Hematopoietic multipotent progenitor cell treated with erythropoietin and hydrocortisone succinate and interleukin-3 and kit ligand, for 15 days (in vitro differentiated cells): ENCODE data around the gene STK24.
"Not testable (repeated sequence)": the region's sequence is repeated elsewhere in the genome, so short reads cannot be mapped to it uniquely, and the experiment has no call there.

ENCODE experiments used
- DNase-seq: peaks from one replicate; pipeline ENCODE4 v3.0.0-alpha.2; 2015; ENCODE audit warnings: low spot score

Gene STK24

DNA sequence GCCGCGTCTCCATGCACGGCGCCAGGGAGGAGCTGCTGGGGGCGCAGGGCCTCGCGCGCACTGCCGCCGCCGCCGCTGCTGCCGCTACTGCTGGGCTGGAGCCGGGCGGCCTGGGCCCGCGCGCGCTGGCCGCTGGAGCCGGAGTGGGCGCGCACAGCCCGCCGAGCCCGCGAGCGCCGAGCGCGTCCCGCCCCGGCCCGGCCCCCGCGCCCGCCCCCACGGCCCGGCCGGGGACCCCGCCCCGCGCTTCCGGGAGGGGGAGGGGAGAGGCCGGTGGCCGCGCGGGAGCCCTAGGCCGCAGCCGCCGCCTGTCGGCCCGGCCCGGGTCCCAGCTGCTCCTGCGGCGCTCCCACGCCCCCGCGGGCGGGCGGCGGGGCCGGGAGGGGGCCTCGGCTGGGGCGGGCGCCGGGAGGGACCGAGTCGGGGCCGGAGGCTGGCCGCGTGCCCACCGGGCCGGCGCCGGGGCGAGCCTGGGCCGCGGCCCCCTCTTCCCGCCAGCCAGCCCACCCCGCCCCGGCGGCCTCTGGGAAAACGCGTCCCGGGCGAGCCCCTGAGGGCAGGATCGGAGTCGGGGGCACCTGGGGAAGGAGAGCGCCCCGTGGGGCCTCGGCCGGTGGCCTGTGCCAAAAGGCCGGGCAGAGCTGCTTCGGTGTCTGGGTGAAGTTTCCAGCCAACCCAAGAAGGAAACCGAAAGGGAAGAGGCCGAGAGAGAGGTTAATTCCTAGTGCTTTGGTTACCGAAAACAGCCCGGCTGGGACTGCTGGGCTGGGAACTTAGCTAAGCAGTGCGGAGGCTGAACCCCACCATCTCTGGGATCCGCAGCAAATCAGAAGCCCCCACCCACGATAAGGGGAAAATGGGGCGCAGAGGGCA, at the start of gene STK24:
Gene STK24 (minus strand): TSS at position 145 of the 873 bp plus-strand sequence. CDS start 321 bp downstream, outside the sequence.
- DNase-seq, result peak; percentile 65

DNA sequence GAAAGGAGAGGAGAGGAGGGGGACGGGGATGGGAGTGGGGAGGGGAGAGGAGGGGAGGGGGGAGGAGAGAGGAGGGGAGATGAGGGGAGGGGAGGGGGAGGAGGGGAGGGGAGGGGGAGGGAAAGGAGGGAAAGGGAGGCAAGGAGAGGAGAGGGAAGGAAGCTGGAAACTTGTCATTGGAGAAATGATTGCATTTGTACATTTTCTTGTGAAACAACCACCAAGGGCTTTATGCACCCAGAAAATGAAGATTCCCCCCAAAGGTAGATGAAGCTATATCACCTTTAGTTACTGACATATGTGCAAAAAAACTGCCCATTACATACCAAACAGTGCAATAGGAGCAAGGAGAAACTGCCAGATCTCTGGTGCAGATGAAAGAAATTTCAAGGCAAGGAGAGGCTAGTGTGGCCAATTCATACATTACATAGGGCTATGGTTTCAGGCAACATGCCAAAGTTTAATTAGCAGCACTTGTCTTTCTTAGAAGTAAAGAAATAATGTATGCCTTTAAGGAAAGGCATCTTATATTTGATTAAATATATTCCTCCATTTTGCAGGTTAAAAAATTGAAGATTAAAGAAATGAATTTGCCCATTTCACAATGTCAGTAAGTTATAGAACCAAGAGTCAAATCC, 49.5 kb upstream of the STK24 start:
- DNase-seq, result no peak

DNA sequence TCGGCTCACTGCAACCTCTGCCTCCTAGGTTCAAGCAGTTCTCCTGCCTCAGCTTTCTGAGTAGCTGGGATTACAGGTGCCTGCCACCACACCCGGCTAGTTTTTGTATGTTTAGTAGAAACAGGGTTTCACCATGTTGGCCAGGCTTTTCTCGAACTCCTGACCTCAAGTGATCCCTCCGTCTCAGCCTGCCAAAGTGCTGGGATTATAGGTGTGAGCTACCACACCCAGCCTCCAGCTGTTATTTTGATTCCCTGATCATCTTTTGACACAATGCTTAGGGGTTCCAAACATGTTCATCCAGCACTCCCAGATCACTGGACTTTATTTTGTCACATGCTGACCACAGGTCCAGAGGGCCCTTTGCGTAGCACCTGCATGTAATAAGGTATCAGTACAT, 47.7 kb upstream of the STK24 start:
- not testable (repeated sequence) for DNase-seq

GRCh38 chr13:98622931-98623331, 46.0 kb upstream of the STK24 start:
- no peak for DNase-seq

GRCh38 chr13:98619556-98619955, 42.6 kb upstream of the STK24 start:
- DNase-seq, result no peak

DNA sequence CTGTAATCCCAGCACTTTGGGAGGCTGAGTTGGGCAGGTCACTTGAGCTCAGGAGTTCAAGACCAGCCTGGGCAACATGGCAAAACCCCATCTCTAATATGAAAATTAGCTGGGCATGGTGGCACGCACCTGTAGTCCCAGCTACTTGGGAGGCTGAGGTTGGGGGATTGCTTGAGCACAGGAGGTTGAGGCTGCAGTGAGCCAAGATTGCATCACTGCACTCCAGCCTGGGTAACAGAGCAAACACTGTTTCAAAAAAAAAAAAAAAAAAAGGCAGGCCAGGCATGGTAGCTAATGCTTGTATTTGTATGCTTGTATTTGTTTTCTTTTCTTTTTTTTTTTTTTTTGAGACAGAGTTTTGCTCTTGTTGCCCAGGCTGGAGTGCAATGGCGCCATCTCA, 38.7 kb upstream of the STK24 start:
- DNase-seq, result not testable (repeated sequence)

GRCh38 chr13:98613591-98613990, 36.7 kb upstream of the STK24 start:
- no peak for DNase-seq

DNA sequence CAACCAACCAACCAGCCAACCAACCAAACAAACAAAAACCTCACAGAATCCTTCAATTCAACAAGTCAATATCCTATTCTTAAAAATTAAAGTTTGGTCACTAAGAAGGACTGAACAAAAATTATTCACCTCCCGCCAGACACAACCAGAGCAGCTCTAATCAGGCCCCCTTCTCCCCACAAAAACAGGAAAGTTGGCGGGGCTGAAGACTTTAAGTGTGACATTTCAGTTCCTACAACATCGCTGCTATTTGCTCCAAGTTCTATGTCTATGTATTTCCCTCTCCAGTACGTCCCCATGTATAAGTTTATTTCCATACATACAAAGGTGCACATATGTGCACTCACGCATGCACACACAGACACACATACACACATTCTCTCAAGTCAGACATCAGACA, 32.8 kb upstream of the STK24 start:
- DNase-seq, result no peak

GRCh38 chr13:98606296-98606695, 29.4 kb upstream of the STK24 start:
- DNase-seq, result no peak

DNA sequence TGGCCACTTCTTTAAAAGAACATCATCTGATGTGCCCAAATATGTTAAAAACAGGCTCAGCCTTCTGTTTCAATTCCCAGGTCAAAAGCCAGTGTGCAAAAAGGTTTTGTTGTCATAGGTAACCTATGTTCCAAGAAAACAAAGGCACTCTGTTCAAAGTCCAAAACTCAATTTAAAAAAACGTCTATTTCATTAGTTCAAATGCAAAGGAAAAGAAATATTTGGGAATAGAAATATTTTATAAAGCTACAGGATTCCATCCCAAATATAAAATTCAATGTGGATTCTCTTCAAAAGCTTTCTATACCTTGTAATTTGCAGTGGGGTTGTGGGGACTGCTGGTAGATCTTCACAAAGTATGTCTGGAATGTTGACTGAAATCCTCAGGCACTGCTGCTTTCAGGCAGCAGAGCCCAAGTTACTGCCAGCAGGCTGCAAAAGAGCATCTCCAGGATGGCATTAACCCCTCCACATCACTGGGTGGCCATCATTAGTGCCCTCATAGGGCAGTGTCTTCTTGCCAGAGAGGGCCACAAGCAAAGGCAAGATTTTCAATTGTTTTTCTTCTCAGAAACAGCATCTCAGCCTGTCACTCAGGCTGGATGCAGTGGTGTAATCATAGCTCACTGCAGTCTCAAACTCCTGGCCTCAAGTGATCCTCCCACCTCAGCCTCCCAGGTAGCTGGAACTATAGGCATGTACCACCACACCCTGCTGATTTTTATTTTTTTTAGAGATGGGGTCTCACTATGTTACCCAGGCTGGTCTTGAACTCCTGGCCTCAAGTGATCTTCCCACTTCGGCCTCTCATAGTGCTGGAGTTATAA, 22.8 kb upstream of the STK24 start:
- no peak for DNase-seq

GRCh38 chr13:98598043-98598442, 21.1 kb upstream of the STK24 start:
- peak; percentile 38 for DNase-seq

DNA sequence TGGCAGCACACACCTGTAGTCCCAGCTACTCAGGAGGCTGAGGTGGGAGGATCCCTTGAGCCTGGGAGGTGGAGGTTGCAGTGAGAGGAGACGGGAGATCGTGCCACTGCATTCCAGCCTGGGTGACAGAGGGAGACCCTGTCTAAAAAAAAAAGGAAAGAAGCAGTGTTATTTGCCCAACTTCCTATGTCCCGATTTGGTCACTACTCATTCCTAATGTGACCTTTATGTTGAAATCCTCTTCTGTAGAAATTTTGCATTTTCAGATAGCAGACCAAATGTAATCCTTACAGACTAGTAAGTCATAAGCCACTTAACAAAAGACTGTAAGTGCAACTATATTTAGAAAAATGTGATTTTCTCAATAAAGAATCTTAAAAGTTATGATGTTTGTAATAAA, 18.2 kb upstream of the STK24 start:
- DNase-seq, result no peak

GRCh38 chr13:98592362-98592732, 15.4 kb upstream of the STK24 start:
- no peak for DNase-seq

- DNase-seq, result no peak
Measured at GRCh38 chr13:98591721-98592361, 14.9 kb upstream of the STK24 start.

- not testable (repeated sequence) for DNase-seq
Measured at GRCh38 chr13:98590471-98590870, 13.6 kb upstream of the STK24 start.

DNA sequence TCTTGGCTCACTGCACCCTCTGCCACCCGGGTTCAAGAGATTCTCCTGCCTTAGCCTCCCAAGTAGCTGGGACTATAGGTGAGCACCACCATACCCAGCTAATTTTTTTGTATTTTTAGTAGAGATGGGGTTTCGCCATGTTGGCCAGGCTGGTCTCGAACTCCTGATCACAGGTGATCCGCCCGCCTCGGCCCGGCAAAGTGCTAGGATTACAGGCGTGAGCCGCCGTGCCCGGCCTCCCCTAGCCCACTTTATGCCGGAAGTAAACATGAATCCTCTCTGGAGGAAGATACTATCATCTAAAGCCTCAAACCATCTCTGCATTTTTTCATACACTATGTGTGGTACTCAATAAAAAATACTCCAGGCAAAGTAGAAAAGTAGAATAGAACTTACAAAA, 12.6 kb upstream of the STK24 start:
- not testable (repeated sequence) for DNase-seq

DNA sequence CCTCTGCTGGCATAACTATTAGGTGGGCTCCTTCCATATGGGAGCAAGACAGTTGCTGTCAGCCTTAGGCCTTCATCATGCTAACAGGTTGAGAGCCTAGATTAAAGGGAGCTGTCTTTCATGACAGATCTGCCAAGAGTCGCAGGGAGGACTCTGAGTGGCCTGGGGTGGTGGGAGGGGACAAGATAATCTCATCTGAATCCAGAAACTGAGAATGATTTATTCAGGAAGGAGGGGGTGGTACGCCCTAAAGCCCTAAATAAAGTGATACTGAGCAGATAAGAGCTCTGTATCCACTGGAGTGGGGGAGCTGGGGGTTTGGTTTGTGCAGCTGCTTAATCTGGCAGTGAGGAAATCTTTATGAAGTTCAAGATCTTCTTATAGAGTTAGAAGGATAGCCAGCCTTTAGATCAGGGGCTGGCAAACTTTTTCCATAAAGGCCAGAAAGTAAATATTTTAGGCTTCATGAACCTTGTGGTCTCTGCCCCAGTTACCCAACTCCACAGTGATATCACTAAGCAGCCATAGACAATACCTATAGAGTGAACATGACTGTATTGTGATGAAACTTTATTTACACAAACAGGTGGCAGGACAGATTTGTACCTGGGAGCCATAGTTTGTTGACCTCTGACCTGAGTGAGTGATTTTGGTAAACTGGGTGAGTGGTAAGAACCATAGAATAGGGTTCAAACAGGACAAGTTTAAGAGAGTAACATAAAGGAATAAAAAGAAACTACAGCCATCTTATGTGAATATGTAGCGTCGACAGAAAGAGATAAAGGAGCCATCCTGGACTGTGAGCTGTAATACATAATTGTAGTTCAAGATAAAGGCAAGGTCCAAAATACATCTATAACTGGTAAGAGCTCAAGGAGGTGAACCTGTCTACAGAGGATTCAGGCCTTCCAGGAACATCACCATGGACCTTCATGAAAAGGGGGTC, 9.8 kb upstream of the STK24 start:
- no peak for DNase-seq

- DNase-seq, result no peak
Measured at GRCh38 chr13:98585946-98586345, 9.0 kb upstream of the STK24 start.

GRCh38 chr13:98585398-98585754, 8.5 kb upstream of the STK24 start:
- DNase-seq, result no peak

GRCh38 chr13:98584668-98585397, 7.9 kb upstream of the STK24 start:
- no peak for DNase-seq
